PFSK-1 (cell line): ENCODE data around the gene NOL4L.

Source experiments
- FOXP2 ChIP-seq: optimal IDR thresholded peaks from 2 replicates; pipeline ENCODE3; 2011; ENCODE audit warnings: borderline replicate concordance, control low read depth, inconsistent platforms; ENCODE audit not compliant: insufficient read depth; ENCODE audit errors: extremely low read length, extremely low read depth
- POLR2AphosphoS5 ChIP-seq: IDR thresholded peaks from 2 replicates; pipeline ENCODE4 v1.6.1; 2012; ENCODE audit warnings: low read depth, mild to moderate bottlenecking, control low read depth, low read length, moderate library complexity
- REST ChIP-seq, 2 experiments: IDR thresholded peaks; 2 replicates each; pipeline versions ENCODE4 v1.6.1 to v1.8.0; 2011 to 2012; ENCODE audit warnings: low read depth in 2 of 2, low read length in 2 of 2, control low read depth in 1 of 2, inconsistent platforms in 1 of 2, mild to moderate bottlenecking in 1 of 2, moderate library complexity in 1 of 2; ENCODE audit not compliant: insufficient read depth in 1 of 2
- SIN3A ChIP-seq: IDR thresholded peaks from 2 replicates; pipeline ENCODE4 v1.6.1; 2012; ENCODE audit warnings: mild to moderate bottlenecking, low read length, moderate library complexity, borderline replicate concordance; ENCODE audit not compliant: insufficient read depth
- TAF1 ChIP-seq: IDR thresholded peaks from 2 replicates; pipeline ENCODE4 v1.6.1; 2012; ENCODE audit warnings: low read length, control low read depth, borderline replicate concordance; ENCODE audit not compliant: insufficient read depth

NOL4L gene

GRCh38 chr20:32578840-32579390, 6.2 kb downstream of the NOL4L start:
- TF ChIP-seq POLR2AphosphoS5 (no peak), TAF1 (no peak), REST (IDR thresholded peaks at IDR 0.05; ENCODE audit: insufficient read depth in 1 of 2, low read depth in 2 of 2, low read length in 2 of 2) (no peak)

GRCh38 chr20:32577657-32578056, 7.5 kb downstream of the NOL4L start:
- no peak for TF ChIP-seq FOXP2
- TF ChIP-seq POLR2AphosphoS5: no peak
- no peak for TF ChIP-seq REST (IDR thresholded peaks at IDR 0.05; ENCODE audit: insufficient read depth in 1 of 2, low read depth in 2 of 2, low read length in 2 of 2)
- TF ChIP-seq TAF1: no peak
- no peak for TF ChIP-seq SIN3A

GRCh38 chr20:32577023-32577422, 8.1 kb downstream of the NOL4L start:
- no peak for TF ChIP-seq FOXP2
- TF ChIP-seq REST (IDR thresholded peaks at IDR 0.05; ENCODE audit: insufficient read depth in 1 of 2, low read depth in 2 of 2, low read length in 2 of 2): no peak
- no peak for TF ChIP-seq POLR2AphosphoS5
- TF ChIP-seq SIN3A: no peak
- no peak for TF ChIP-seq TAF1

- TF ChIP-seq SIN3A (no peak), REST (IDR thresholded peaks at IDR 0.05; ENCODE audit: insufficient read depth in 1 of 2, low read depth in 2 of 2, low read length in 2 of 2) (no peak), TAF1 (no peak), POLR2AphosphoS5 (no peak), FOXP2 (no peak)
Observed at GRCh38 chr20:32576560-32576959, 8.6 kb downstream of the NOL4L start.

- TF ChIP-seq FOXP2 (no peak), REST (IDR thresholded peaks at IDR 0.05; ENCODE audit: insufficient read depth in 1 of 2, low read depth in 2 of 2, low read length in 2 of 2) (no peak), TAF1 (no peak), POLR2AphosphoS5 (no peak), SIN3A (no peak)
Observed at GRCh38 chr20:32575805-32576204, 9.3 kb downstream of the NOL4L start.
